MCF 10A (cell line): ENCODE data around the gene FAM9A. TPM values are rescaled to one million over a fixed set of nuclear protein-coding genes. Genes with fewer than 3 reads are reported as not detected.

Experiments
- BruUV-seq: library from RNA; stranded (reverse); fragments of 400-500 nt; replicated peaks from 2 replicates; lab custom pipeline; 2021; lab: Mats Ljungman, UMichigan
- CTCF ChIA-PET: fragments of 300-600 bp; sonication (Branson Sonifier 250); formaldehyde crosslinking; extraction: SDS; loops from one replicate; lab custom pipeline; 2021; ENCODE audit warnings: antibody characterized with exemption, inconsistent platforms; lab: Yijun Ruan, JAX
- POLR2A ChIA-PET: fragments of 300-600, 350-650 bp; sonication (Branson Sonifier 250); formaldehyde crosslinking; extraction: SDS; loops from one replicate; lab custom pipeline; 2020; ENCODE audit warnings: antibody characterized with exemption, inconsistent platforms; lab: Yijun Ruan, JAX
- DNase-seq: peaks from one replicate; pipeline ENCODE4 v3.0.0-alpha.2; 2018; ENCODE audit not compliant: unreplicated experiment
- H3K27ac Mint-ChIP-seq: one replicate; pipeline ENCODE4 v1.8.0; 2022; ENCODE audit warnings: mild to moderate bottlenecking, low read depth, mixed read lengths; ENCODE audit not compliant: unreplicated experiment
- H3K27me3 Mint-ChIP-seq: one replicate; pipeline ENCODE4 v1.8.0; 2022; ENCODE audit warnings: mixed read lengths; ENCODE audit not compliant: insufficient read depth, unreplicated experiment
- H3K36me3 Mint-ChIP-seq: one replicate; pipeline ENCODE4 v1.8.0; 2022; ENCODE audit warnings: mild to moderate bottlenecking, moderate library complexity, mixed read lengths; ENCODE audit not compliant: insufficient read depth, unreplicated experiment
- H3K4me1 Mint-ChIP-seq: one replicate; pipeline ENCODE4 v1.8.0; 2022; ENCODE audit warnings: mixed read lengths; ENCODE audit not compliant: insufficient read depth, unreplicated experiment
- H3K4me3 Mint-ChIP-seq: one replicate; pipeline ENCODE4 v1.8.0; 2022; ENCODE audit warnings: mild to moderate bottlenecking, moderate library complexity, mixed read lengths; ENCODE audit not compliant: unreplicated experiment
- H3K9me3 Mint-ChIP-seq: one replicate; pipeline ENCODE4 v1.8.0; 2022; ENCODE audit warnings: mixed read lengths; ENCODE audit not compliant: unreplicated experiment
- CTCF ChIP-seq: fragments of 200-600 bp; IDR thresholded peaks from one replicate; pipeline ENCODE4 v1.8.0; 2022; ENCODE audit warnings: antibody characterized with exemption, mild to moderate bottlenecking; ENCODE audit not compliant: unreplicated experiment
- intact Hi-C: fragments of 100-400 bp; cut with micrococcal nuclease; formaldehyde crosslinking; loops from 2 replicates; pipeline ENCODE4 v1.14.1; 2022
- total RNA-seq: library from RNA; stranded (reverse); gene quantifications from 2 replicates; pipeline ENCODE4 v1.2.3, GENCODE V29; 2022

The FAM9A gene
- total RNA-seq, 1 experiment from 2014 or later, result not detected

- Mint-ChIP-seq H3K9me3 (peaks cover 9% of the 10 kb centered on the region), H3K27ac (no peak overlapping the region), H3K27me3 (no peaks in the 10 kb centered on the region), H3K4me1 (no peaks in the 10 kb centered on the region), H3K36me3 (no peaks in the 10 kb centered on the region), H3K4me3 (no peak overlapping the region)
- TF ChIP-seq CTCF, result peak; percentile 64
- POLR2A ChIA-PET, result no interaction called here
- DNase-seq, result peak; percentile 72
- CTCF ChIA-PET, result interaction anchor here (0.5 to 2.5 kb wide), 11 partner anchors 9 to 1881 kb away, joined by 3 to 20 read pairs (median 3); no protein-coding TSS in a partner anchor
- intact Hi-C loops, result loop anchor here (1.0 to 10.0 kb wide), 2 partner anchors 1242 to 1376 kb away; no protein-coding TSS in a partner anchor
- BruUV-seq, result no TSS peak
Measured at GRCh38 chrX:8743126-8743732, 58.0 kb downstream of the FAM9A start.

GRCh38 chrX:8741981-8742380, 59.2 kb downstream of the FAM9A start:
- H3K4me3 Mint-ChIP-seq, result no peak overlapping the region
- no peak for TF ChIP-seq CTCF
- ChIA-PET CTCF (interaction anchor here (0.7 to 2.5 kb wide), 10 partner anchors 8 to 829 kb away, joined by 3 to 20 read pairs (median 3); no protein-coding TSS in a partner anchor), POLR2A (no interaction called here)
- H3K4me1 Mint-ChIP-seq, result no peaks in the 10 kb centered on the region
- H3K27ac Mint-ChIP-seq, result no peak overlapping the region
- intact Hi-C loops, result loop anchor here (10.0 kb wide), 1 partner anchor 1243 kb away; no protein-coding TSS in a partner anchor
- H3K36me3 Mint-ChIP-seq, result no peaks in the 10 kb centered on the region
- BruUV-seq, result no TSS peak
- no peak for DNase-seq
- H3K27me3 Mint-ChIP-seq, result no peaks in the 10 kb centered on the region
- peaks cover 9% of the 10 kb centered on the region for H3K9me3 Mint-ChIP-seq

Other genes starting within 250 kb of the FAM9A start
- 0.05 and 0.20 TPM in 2 replicates for gene ANOS1, start 69.2 kb downstream of the FAM9A start, total RNA-seq
- 0.34 and 0.40 TPM in 2 replicates for gene FAM9B, start 232.7 kb upstream of the FAM9A start, total RNA-seq